GM12892 (cell line): ENCODE data around the gene STAMBP.

Experiments
- POLR2A ChIP-seq: IDR thresholded peaks from 2 replicates; pipeline ENCODE4 v1.6.1; 2011; ENCODE audit warnings: low read depth, low read length, control low read depth
- POLR2AphosphoS5 ChIP-seq: IDR thresholded peaks from 2 replicates; pipeline ENCODE4 v1.6.1; 2011; ENCODE audit warnings: low read depth, low read length, control low read depth

DNA sequence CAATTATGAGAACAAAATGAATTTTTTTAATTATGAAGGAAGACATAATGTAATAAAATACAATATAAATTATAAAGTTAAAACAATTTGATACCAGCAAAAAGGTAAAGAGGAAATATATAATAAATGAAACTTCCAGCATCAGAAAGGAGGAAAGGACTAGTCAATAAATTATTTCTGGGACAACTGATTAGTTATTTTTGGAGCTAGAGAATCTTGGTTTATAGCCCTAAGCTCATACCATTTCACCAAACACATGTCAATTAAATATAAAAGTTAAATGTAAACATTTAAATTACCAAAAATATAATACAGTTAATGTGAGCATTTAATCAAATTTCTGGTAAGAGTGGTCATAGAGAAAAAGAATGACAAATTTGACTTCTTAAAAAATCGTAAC is 76.2 kb downstream of the STAMBP start:
- TF ChIP-seq POLR2AphosphoS5 (no peak), POLR2A (no peak)
